ENCODE data around the gene ARFGAP1.

The ARFGAP1 gene

GRCh38 chr20:63281742-63282665 is 9.4 kb downstream of the ARFGAP1 start:
- in situ Hi-C loops (cut with MboI; ENCODE audit: low sequenced_read_pairs, unreplicated experiment): no loop called here
- TF ChIP-seq CTCF (IDR thresholded peaks at IDR 0.05; ENCODE audit: borderline replicate concordance, control extremely low read depth, extremely low read depth, insufficient read depth, missing control alignments): no peak
- no peak for DNase-seq (ENCODE audit: low spot score)

DNA sequence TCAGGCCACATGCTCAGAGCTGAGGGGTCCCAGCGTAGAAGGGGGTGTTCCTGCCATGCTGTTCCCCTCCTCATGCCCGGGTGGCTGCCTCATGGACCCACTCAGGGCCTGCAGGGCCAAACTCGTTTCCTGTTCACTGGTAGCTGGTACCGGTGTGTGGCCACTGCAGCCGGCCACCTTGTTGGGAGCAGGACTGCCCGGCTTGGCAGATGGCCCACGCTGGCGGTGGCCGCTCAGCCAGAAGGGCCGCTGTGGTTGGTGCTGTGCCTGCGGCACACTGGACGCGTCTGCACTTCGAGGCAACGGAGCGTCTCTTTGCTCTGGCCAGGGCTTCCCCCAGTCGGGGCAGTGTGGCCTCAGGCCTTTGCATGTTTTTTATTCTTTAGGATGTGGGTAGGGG is 10.3 kb downstream of the ARFGAP1 start:
- TF ChIP-seq CTCF (IDR thresholded peaks at IDR 0.05; ENCODE audit: borderline replicate concordance, control extremely low read depth, extremely low read depth, insufficient read depth, missing control alignments): no peak
- in situ Hi-C loops (cut with MboI; ENCODE audit: low sequenced_read_pairs, unreplicated experiment): no loop called here
- DNase-seq (ENCODE audit: low spot score): no peak

DNA sequence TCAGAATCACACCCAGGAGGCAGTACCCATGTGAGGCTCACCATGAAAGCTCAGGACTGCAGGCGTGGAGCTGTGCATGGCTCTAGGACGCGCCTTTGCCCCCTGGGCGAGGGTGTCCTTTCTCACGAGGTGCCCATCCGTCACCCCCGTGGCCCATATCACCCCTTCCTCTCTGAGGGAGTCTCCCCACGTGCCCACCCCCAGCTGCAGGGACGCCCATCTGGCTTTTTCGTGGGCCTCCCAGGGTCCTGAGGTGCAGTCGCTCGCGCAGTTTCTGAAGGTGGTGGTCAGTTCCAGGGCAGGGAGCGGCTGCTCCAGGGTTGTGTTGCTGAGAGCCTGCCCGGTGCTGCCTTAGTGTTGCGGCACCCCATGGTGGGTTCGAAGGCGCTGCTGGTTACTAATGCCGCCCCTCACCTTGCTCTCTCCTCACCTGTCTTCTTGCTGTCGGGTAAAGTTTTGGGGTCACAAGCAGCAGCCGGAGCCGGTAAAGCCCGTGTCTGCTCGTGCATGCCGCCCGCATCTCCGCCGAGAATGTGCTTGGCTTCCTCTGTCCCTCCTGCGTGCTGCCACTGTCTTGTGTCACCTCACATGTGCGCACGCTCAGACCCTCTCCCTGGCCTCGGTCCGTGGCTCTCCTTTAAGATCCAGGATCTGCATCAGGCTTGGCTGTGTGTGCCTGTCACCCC is 10.9 kb downstream of the ARFGAP1 start:
- in situ Hi-C loops (cut with MboI; ENCODE audit: low sequenced_read_pairs, unreplicated experiment): no loop called here
- no peak for DNase-seq (ENCODE audit: low spot score)
- no peak for TF ChIP-seq CTCF (IDR thresholded peaks at IDR 0.05; ENCODE audit: borderline replicate concordance, control extremely low read depth, extremely low read depth, insufficient read depth, missing control alignments)

DNA sequence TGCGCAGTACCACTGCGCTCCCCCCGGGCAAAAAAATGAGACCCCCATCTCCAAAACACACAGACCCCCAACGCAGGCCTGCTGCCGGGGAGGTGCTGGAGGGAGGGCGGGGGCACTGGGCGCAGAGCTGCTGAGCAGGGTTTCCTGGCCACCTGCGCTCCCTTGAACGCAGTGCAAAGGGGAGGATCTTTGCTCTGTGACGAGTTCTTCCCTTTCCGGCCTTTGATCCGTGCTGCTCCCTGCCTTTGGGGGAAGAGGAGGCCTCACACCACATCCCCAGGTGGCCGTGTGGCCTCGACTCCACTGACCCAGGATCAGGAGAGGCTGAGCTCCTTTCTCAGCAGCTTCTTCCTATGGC is 11.4 kb downstream of the ARFGAP1 start:
- in situ Hi-C loops (cut with MboI; ENCODE audit: low sequenced_read_pairs, unreplicated experiment): no loop called here
- TF ChIP-seq CTCF (IDR thresholded peaks at IDR 0.05; ENCODE audit: borderline replicate concordance, control extremely low read depth, extremely low read depth, insufficient read depth, missing control alignments): no peak
- no peak for DNase-seq (ENCODE audit: low spot score)

DNA sequence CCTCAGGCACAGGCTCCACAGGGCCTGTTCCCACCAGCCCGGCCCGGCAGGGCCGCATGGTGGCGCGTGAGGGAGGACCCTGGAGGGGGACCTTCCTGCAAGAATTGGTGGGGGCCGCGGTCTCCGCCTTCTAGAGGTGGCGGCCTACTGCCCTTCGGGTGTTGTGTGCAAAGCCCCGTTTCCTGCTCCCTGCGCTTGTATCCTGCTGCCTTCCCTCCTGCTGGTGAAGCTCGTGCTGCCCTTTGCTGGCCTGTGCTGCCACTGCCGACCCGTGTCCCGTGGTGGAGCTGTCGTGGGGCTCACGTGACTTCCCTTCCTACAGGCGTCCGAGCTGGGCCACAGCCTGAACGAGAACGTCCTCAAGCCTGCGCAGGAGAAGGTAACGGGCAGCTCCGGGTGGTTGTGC is 11.9 kb downstream of the ARFGAP1 start:
- TF ChIP-seq CTCF (IDR thresholded peaks at IDR 0.05; ENCODE audit: borderline replicate concordance, control extremely low read depth, extremely low read depth, insufficient read depth, missing control alignments): no peak
- no peak for DNase-seq (ENCODE audit: low spot score)
- in situ Hi-C loops (cut with MboI; ENCODE audit: low sequenced_read_pairs, unreplicated experiment): no loop called here

DNA sequence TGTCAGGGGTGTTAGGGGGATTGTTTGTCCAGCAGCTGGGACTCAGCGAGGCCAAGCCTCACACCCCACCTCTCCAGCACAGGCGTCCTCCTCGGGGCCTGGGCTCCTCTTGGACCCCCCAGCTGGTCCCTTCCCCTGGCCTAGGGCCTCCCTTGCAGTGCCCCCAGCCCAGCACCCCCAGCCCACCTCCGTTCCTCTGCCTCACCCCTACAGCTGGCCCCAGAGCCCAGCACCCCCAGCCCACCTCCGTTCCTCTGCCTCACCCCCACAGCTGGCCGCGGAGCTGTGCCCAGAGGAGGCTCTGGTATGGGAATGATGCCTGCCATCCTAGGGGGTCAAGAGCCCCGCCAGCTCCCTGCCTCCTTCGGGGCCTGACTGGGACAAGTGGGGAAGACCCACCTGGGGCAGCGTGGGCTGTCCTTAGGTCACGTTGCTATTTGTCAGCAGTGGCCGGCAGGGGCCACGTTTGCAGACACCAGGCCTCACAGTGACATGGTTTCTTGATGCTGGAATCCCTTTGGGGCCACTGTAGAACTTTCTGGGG is 12.4 kb downstream of the ARFGAP1 start:
- no peak for TF ChIP-seq CTCF (IDR thresholded peaks at IDR 0.05; ENCODE audit: borderline replicate concordance, control extremely low read depth, extremely low read depth, insufficient read depth, missing control alignments)
- no peak for DNase-seq (ENCODE audit: low spot score)
- in situ Hi-C loops (cut with MboI; ENCODE audit: low sequenced_read_pairs, unreplicated experiment): no loop called here
